NT2/D1 (cell line): ENCODE results near the gene SLC22A4.

Experiments
- DNase-seq: peaks from one replicate; pipeline ENCODE4 v3.0.0-alpha.2; 2011; ENCODE audit warnings: low read depth, low spot score
- H3K27me3 ChIP-seq: 2 replicates; pipeline ENCODE4 v1.6.0; 2011; ENCODE audit warnings: mild to moderate bottlenecking; ENCODE audit not compliant: insufficient read length, insufficient read depth
- H3K36me3 ChIP-seq: 2 replicates; pipeline ENCODE4 v1.6.1; 2011; ENCODE audit warnings: mild to moderate bottlenecking, low read length, mixed read lengths; ENCODE audit not compliant: insufficient read depth, insufficient read length
- H3K4me1 ChIP-seq: 2 replicates; pipeline ENCODE4 v1.5.1; 2011; ENCODE audit not compliant: insufficient read depth, insufficient read length
- H3K4me3 ChIP-seq: 2 replicates; pipeline ENCODE4 v1.5.1; 2011; ENCODE audit warnings: low read depth; ENCODE audit not compliant: insufficient read length
- H3K9ac ChIP-seq: 2 replicates; pipeline ENCODE4 v1.6.0; 2011; ENCODE audit warnings: low read depth; ENCODE audit not compliant: insufficient read length
- H3K9me3 ChIP-seq: 2 replicates; pipeline ENCODE4 v1.5.1; 2011; ENCODE audit warnings: mild to moderate bottlenecking, low read length; ENCODE audit not compliant: insufficient read depth
- SUZ12 ChIP-seq: IDR thresholded peaks from 2 replicates; pipeline ENCODE4 v1.6.1; 2011; ENCODE audit not compliant: insufficient read length, insufficient read depth; ENCODE audit errors: extremely low read depth
- YY1 ChIP-seq: IDR thresholded peaks from 2 replicates; pipeline ENCODE4 v1.6.1; 2011; ENCODE audit not compliant: insufficient read length, insufficient read depth
- ZNF274 ChIP-seq: IDR thresholded peaks from 2 replicates; pipeline ENCODE4 v1.6.1; 2011; ENCODE audit warnings: mild to moderate bottlenecking, low read depth, low read length

The SLC22A4 gene

GRCh38 chr5:132386644-132387286 is 92.6 kb downstream of the SLC22A4 start:
- H3K27me3 ChIP-seq, result no peaks in the 10 kb centered on the region
- no peak for DNase-seq
- no peaks in the 10 kb centered on the region for H3K9me3 ChIP-seq
- no peak overlapping the region for H3K4me3 ChIP-seq
- H3K9ac ChIP-seq, result no peak overlapping the region
- H3K4me1 ChIP-seq, result peaks cover 9% of the 10 kb centered on the region
- no peak for TF ChIP-seq YY1
- no peak for TF ChIP-seq ZNF274
- TF ChIP-seq SUZ12, result no peak
- no peaks in the 10 kb centered on the region for H3K36me3 ChIP-seq

- Histone ChIP-seq H3K9ac (no peak overlapping the region), H3K4me1 (peaks cover 9% of the 10 kb centered on the region), H3K4me3 (no peak overlapping the region), H3K36me3 (no peaks in the 10 kb centered on the region), H3K9me3 (no peaks in the 10 kb centered on the region), H3K27me3 (no peaks in the 10 kb centered on the region)
- no peak for DNase-seq
- TF ChIP-seq ZNF274 (no peak), SUZ12 (no peak), YY1 (no peak)
These were observed 93.5 kb downstream of the SLC22A4 start for GRCh38 chr5:132387640-132388117.

GRCh38 chr5:132388244-132389050 is 94.3 kb downstream of the SLC22A4 start:
- Histone ChIP-seq H3K4me3 (no peak overlapping the region), H3K9ac (no peak overlapping the region), H3K4me1 (peaks cover 9% of the 10 kb centered on the region), H3K27me3 (no peaks in the 10 kb centered on the region), H3K9me3 (no peaks in the 10 kb centered on the region), H3K36me3 (peaks cover 1% of the 10 kb centered on the region)
- DNase-seq, result no peak
- TF ChIP-seq YY1 (no peak), SUZ12 (no peak), ZNF274 (no peak)

- Histone ChIP-seq H3K9me3 (no peaks in the 10 kb centered on the region), H3K9ac (no peak overlapping the region), H3K36me3 (peaks cover 4% of the 10 kb centered on the region), H3K4me1 (peaks cover 9% of the 10 kb centered on the region), H3K4me3 (no peak overlapping the region), H3K27me3 (no peaks in the 10 kb centered on the region)
- TF ChIP-seq YY1, result no peak
- DNase-seq, result no peak
These were observed 94.8 kb downstream of the SLC22A4 start for GRCh38 chr5:132389051-132389331.

- H3K4me1 ChIP-seq, result peaks cover 9% of the 10 kb centered on the region
- no peak overlapping the region for H3K4me3 ChIP-seq
- peaks cover 4% of the 10 kb centered on the region for H3K36me3 ChIP-seq
- H3K9ac ChIP-seq, result no peak overlapping the region
- no peak for TF ChIP-seq ZNF274
- no peak for TF ChIP-seq SUZ12
- TF ChIP-seq YY1, result no peak
- no peak for DNase-seq
- no peaks in the 10 kb centered on the region for H3K9me3 ChIP-seq
- H3K27me3 ChIP-seq, result no peaks in the 10 kb centered on the region
These were observed 95.5 kb downstream of the SLC22A4 start for GRCh38 chr5:132389585-132390286.

- DNase-seq, result no peak
- H3K36me3 ChIP-seq, result peaks cover 4% of the 10 kb centered on the region
- no peak for TF ChIP-seq YY1
- TF ChIP-seq SUZ12, result no peak
- no peak for TF ChIP-seq ZNF274
- no peaks in the 10 kb centered on the region for H3K27me3 ChIP-seq
- H3K4me3 ChIP-seq, result no peak overlapping the region
- H3K9ac ChIP-seq, result no peak overlapping the region
- no peaks in the 10 kb centered on the region for H3K9me3 ChIP-seq
- peaks cover 9% of the 10 kb centered on the region for H3K4me1 ChIP-seq
These were observed 97.1 kb downstream of the SLC22A4 start for GRCh38 chr5:132391247-132391646.

- H3K4me3 ChIP-seq, result no peak overlapping the region
- TF ChIP-seq SUZ12, result no peak
- no peak for TF ChIP-seq YY1
- no peak for TF ChIP-seq ZNF274
- H3K9me3 ChIP-seq, result no peaks in the 10 kb centered on the region
- H3K9ac ChIP-seq, result no peak overlapping the region
- peaks cover 6% of the 10 kb centered on the region for H3K4me1 ChIP-seq
- no peak for DNase-seq
- no peaks in the 10 kb centered on the region for H3K27me3 ChIP-seq
- peaks cover 4% of the 10 kb centered on the region for H3K36me3 ChIP-seq
These were observed 97.7 kb downstream of the SLC22A4 start for GRCh38 chr5:132391870-132392269.
